GM13976 (cell line): ENCODE measurements around the gene SLC16A11.

ENCODE experiments used
- DNase-seq: peaks from one replicate; pipeline ENCODE4 v3.0.0; 2012; ENCODE audit warnings: low spot score
- in situ Hi-C: fragments of 300-500 bp; cut with MboI; formaldehyde crosslinking; loops from one replicate; pipeline ENCODE4 v1.12.0; 2022; ENCODE audit warnings: low sequenced_read_pairs, mixed read lengths, inconsistent platforms; ENCODE audit not compliant: unreplicated experiment
- TF ChIP-seq, protein P1 (sequence below): IDR thresholded peaks from 2 replicates; pipeline ENCODE4 v1.5.1; 2012; ENCODE audit warnings: borderline replicate concordance, mild to moderate bottlenecking; ENCODE audit not compliant: insufficient read depth; ENCODE audit errors: extremely low read depth, missing control alignments, control extremely low read depth

The SLC16A11 gene

DNA sequence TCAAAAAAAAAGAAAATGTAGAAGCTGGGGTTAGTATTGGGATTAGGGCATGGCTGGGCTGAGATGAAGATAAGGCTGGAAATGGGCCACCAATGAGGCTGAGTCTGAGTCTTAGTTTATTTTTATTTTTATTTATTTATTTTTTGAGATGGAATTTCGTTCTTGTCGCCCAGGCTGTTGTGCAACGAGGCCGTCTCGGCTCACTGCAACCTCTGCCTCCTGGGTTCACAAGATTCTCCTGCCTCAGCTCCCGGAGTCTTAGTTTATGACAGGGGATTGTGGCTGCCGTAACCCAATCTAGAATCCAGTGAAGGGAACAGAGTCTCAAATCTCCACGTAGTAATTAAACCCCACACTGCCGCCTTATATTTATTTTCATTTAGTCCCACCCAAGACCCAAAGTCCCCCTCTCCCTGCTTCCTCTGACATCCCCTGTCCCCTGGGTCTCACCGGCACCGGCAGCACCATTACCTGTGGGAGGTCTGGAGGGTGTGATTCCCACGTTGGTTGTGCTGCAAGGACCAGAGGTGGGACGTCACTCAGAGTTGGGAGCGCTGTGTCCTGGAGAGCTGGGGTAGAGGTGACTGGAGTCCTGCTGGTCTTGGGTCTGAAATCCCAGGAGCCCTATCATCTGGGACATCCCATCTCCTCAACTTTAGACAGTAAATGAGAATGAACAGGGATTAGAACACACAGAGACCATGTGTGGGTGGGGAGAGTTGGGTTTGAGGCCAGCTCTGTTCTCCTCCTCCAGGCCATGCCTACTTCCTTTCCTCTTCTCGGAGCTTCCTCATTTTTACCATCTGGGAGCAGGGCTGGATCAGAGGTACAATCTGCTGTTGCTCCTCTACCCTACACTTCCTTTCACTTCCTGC, 35.9 kb upstream of the SLC16A11 start, which contains the start of gene CLEC10A:
CLEC10A (minus strand) TSS at position 671 of the 875 bp plus-strand sequence. CDS start 1,439 bp downstream, outside the sequence.
- DNase-seq: no peak
- TF ChIP-seq, protein P1, sequence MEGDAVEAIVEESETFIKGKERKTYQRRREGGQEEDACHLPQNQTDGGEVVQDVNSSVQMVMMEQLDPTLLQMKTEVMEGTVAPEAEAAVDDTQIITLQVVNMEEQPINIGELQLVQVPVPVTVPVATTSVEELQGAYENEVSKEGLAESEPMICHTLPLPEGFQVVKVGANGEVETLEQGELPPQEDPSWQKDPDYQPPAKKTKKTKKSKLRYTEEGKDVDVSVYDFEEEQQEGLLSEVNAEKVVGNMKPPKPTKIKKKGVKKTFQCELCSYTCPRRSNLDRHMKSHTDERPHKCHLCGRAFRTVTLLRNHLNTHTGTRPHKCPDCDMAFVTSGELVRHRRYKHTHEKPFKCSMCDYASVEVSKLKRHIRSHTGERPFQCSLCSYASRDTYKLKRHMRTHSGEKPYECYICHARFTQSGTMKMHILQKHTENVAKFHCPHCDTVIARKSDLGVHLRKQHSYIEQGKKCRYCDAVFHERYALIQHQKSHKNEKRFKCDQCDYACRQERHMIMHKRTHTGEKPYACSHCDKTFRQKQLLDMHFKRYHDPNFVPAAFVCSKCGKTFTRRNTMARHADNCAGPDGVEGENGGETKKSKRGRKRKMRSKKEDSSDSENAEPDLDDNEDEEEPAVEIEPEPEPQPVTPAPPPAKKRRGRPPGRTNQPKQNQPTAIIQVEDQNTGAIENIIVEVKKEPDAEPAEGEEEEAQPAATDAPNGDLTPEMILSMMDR: no peak
- in situ Hi-C loops: no loop called here

DNA sequence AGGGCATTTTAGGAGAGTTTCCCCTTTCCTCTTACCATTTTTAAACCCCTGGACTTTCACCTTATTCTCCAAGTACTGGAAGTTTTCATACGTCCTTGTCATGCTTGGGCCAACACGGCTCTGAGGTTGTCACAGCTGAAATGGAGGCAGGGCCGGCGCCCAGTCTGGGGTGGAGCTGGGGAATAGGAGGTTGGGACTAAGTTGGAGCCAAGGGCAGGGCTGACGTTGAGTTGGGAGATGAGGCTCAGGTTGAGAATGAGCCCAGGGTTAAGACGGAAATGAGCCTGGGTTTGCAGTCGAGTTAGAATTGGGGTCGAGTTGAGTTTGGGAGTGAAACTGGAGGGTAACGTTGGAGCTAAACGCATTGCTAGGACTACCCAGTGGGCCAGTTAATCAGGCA, 34.8 kb upstream of the SLC16A11 start:
- no peak for DNase-seq
- in situ Hi-C loops: no loop called here
- TF ChIP-seq, protein P1: no peak

DNA sequence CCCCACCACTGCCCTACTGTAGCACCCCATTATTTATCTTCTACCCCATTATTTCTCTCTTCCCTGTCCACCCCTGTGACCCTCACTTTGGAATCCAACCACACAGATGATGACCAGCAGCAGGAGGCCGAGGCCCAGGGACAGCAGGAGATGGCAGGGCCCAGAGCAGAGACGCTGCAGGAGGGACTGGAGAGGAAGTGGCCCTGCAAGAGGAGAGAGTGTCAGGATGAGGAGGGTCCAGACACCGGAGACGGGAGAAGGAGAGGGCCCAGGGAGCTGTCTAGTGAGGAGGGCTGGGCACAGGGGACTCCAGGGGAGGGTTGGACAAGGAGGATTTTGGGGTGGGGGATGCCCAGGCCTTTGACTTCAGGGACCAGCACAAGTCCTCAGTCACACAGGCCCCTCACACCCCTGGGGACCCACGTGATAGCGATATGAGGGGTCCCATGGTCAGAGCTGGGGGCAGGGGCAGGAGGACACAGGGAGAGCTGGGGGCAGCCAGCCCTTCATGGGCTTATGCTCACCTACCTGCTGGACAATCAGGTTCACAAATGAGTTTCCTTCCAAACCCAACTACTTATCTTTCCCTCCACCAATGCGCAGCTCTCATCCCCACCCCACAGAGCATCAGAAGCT, 34.1 kb upstream of the SLC16A11 start:
- in situ Hi-C loops: no loop called here
- no peak for DNase-seq

DNA sequence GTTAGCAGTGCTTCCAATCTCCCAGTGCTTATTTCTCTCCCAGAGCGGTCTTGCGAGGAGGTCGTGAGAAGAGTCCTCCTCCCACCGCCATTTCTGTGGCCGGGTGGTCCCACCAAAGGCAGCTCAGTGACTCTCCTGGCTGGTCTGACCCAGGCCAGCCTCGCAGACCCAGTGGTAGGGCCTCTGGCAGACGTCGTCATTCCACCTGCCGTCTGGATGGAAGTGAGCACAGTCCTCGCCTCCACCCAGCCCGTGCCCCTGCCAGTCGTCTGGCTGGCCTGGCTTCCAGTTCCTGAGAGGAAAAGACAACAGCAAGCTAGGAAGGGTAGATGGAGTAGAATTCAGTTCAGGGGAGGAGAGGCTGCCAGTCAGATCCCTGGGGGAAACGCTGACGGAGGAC, 31.0 kb upstream of the SLC16A11 start:
- TF ChIP-seq, protein P1: no peak
- in situ Hi-C loops: no loop called here

More for the DNA sequence above, 34.1 kb upstream of the SLC16A11 start:
- TF ChIP-seq, protein P1: no peak

DNA sequence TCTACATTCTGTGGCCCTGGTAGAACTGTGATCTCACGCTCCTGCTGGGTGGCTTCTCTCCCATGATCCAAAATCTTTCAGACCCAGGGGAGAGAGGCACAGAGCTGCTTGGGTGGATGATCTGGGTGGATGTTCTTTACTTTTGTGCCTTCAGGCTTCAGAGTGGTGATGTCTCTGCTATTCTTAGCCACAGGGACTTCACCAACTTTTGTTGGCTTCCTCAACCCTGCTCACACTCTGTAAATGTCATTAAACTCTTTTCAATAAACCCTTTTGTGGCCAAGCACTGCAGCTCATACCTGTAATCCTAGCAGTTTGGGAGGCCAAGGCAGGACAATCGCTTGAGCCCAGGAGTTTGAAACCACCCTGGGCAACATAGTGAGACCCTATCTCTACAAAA, 28.5 kb upstream of the SLC16A11 start:
- in situ Hi-C loops: no loop called here
- TF ChIP-seq, protein P1: no peak
- DNase-seq: no peak

More for the DNA sequence above, 31.0 kb upstream of the SLC16A11 start:
- DNase-seq: no peak

DNA sequence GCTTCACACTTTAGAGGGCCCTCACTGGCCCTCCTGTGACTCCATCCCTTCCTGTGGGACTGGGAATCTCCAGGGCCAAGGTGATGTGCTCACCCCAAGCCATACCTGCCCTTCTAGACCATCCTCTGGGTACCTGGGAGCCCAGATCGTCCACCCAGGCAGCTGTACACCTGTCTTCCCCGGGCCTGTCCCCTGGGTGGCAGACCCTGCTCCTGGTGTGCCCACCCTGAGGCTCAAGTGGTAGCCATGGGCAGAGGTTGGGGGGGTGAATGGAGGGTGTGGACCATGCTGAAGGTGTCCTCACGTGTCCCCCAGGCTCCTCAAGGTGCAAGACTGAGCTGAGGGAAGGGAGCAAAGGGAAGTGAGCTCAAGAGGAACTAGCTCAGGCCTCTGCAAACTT, 26.8 kb upstream of the SLC16A11 start:
- no peak for DNase-seq
- in situ Hi-C loops: no loop called here
- TF ChIP-seq, protein P1: no peak
